Daoy (cell line): ENCODE results near the gene FRG2B. TPM values are rescaled to one million over a fixed set of nuclear protein-coding genes. Genes with fewer than 3 reads are reported as not detected.
"Not testable (repeated sequence)": the region's sequence is repeated elsewhere in the genome, so short reads cannot be mapped to it uniquely, and the experiment has no call there.

Experiments used
- DNase-seq: peaks from one replicate; pipeline ENCODE4 v3.0.0-alpha.2; 2015; ENCODE audit warnings: low read depth
- total RNA-seq: library from RNA; depleted of rRNA; stranded (reverse); fragments of >200 nt; shearing (Covaris generic); gene quantifications from 2 replicates; pipeline ENCODE4 v1.2.3, GENCODE V29; 2014; rRNA removed

The FRG2B gene
- total RNA-seq: not detected in 2 replicates

GRCh38 chr10:133626695-133627094 lies at the start of gene FRG2B:
FRG2B (minus strand) TSS chr10:133626795; CDS start chr10:133626742, 53 bp downstream.
- not testable (repeated sequence) for DNase-seq

GRCh38 chr10:133667446-133667845 lies 40.9 kb upstream of the FRG2B start:
- DNase-seq: not testable (repeated sequence)

GRCh38 chr10:133663544-133664160 lies 37.1 kb upstream of the FRG2B start:
- not testable (repeated sequence) for DNase-seq

GRCh38 chr10:133661122-133661521 lies 34.5 kb upstream of the FRG2B start:
- not testable (repeated sequence) for DNase-seq

GRCh38 chr10:133660516-133660915 lies 33.9 kb upstream of the FRG2B start:
- DNase-seq: not testable (repeated sequence)

- DNase-seq: not testable (repeated sequence)
Measured at GRCh38 chr10:133657276-133657675, 30.7 kb upstream of the FRG2B start.

- DNase-seq: not testable (repeated sequence)
Measured at GRCh38 chr10:133648872-133649455, 22.4 kb upstream of the FRG2B start.

GRCh38 chr10:133647075-133647748 lies 20.6 kb upstream of the FRG2B start:
- not testable (repeated sequence) for DNase-seq

GRCh38 chr10:133637846-133638235 lies 11.2 kb upstream of the FRG2B start:
- DNase-seq: not testable (repeated sequence)

- not testable (repeated sequence) for DNase-seq
Measured at GRCh38 chr10:133637202-133637845, 10.7 kb upstream of the FRG2B start.

- DNase-seq: not testable (repeated sequence)
Measured at GRCh38 chr10:133630723-133631249, 4.2 kb upstream of the FRG2B start.

- not testable (repeated sequence) for DNase-seq
Measured at GRCh38 chr10:133622544-133622943, 4.1 kb downstream of the FRG2B start.

GRCh38 chr10:133618851-133619250 lies 7.7 kb downstream of the FRG2B start:
- no peak for DNase-seq

GRCh38 chr10:133617196-133617595 lies 9.4 kb downstream of the FRG2B start:
- no peak for DNase-seq

GRCh38 chr10:133616371-133617130 lies 10.0 kb downstream of the FRG2B start:
- no peak for DNase-seq

GRCh38 chr10:133614830-133615580 lies 11.6 kb downstream of the FRG2B start:
- no peak for DNase-seq

- DNase-seq: no peak
Measured at GRCh38 chr10:133613699-133614098, 12.9 kb downstream of the FRG2B start.

GRCh38 chr10:133611079-133611478 lies 15.5 kb downstream of the FRG2B start:
- DNase-seq: no peak

- DNase-seq: no peak
Measured at GRCh38 chr10:133608855-133609254, 17.7 kb downstream of the FRG2B start.

GRCh38 chr10:133603434-133603833 lies 23.2 kb downstream of the FRG2B start:
- DNase-seq: not testable (repeated sequence)

GRCh38 chr10:133600657-133601056 lies 25.9 kb downstream of the FRG2B start:
- no peak for DNase-seq
